Tibial nerve (tissue), 4 donors: ENCODE measurements around the gene SLC2A9.

Experiments used
- EP300 ChIP-seq, 2 donors: sonication (generic); formaldehyde crosslinking; IDR thresholded peaks; one replicate each; pipeline ENCODE4 v1.6.1; 2017; ENCODE audit warnings: antibody characterized with exemption in 2 of 2, mild to moderate bottlenecking in 1 of 2
- POLR2A ChIP-seq, 2 donors: fragments of 450-650 bp; IDR thresholded peaks; one replicate each; pipeline ENCODE4 v1.6.1; 2017; ENCODE audit warnings: antibody characterized with exemption in 2 of 2, mild to moderate bottlenecking in 2 of 2, moderate library complexity in 2 of 2
- TF ChIP-seq, protein P1 (sequence below), 5 experiments: fragments of 200-600 bp in 3 of 5; fragments of 450-650 bp in 2 of 5; sonication (generic) in 3 of 5; IDR thresholded peaks; one replicate each; pipeline ENCODE4 v1.5.1; 2016 to 2019; ENCODE audit warnings: antibody characterized with exemption in 5 of 5, mild to moderate bottlenecking in 3 of 5, moderate library complexity in 2 of 5

GRCh38 chr4:9877123-9877522 lies 144.2 kb downstream of the SLC2A9 start:
- TF ChIP-seq, protein P1, sequence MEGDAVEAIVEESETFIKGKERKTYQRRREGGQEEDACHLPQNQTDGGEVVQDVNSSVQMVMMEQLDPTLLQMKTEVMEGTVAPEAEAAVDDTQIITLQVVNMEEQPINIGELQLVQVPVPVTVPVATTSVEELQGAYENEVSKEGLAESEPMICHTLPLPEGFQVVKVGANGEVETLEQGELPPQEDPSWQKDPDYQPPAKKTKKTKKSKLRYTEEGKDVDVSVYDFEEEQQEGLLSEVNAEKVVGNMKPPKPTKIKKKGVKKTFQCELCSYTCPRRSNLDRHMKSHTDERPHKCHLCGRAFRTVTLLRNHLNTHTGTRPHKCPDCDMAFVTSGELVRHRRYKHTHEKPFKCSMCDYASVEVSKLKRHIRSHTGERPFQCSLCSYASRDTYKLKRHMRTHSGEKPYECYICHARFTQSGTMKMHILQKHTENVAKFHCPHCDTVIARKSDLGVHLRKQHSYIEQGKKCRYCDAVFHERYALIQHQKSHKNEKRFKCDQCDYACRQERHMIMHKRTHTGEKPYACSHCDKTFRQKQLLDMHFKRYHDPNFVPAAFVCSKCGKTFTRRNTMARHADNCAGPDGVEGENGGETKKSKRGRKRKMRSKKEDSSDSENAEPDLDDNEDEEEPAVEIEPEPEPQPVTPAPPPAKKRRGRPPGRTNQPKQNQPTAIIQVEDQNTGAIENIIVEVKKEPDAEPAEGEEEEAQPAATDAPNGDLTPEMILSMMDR (IDR thresholded peaks at IDR 0.05), result no peak
- TF ChIP-seq POLR2A (IDR thresholded peaks at IDR 0.05) (no peak), EP300 (IDR thresholded peaks at IDR 0.05) (no peak)
